Activated CD4-positive, CD25-positive, alpha-beta regulatory T cell treated with anti-CD3 and anti-CD28 coated beads, Interleukin-2, amount 50 U/mL, for 72 hours (primary cell): ENCODE data around the gene HECTD2.
"Not testable (repeated sequence)": the region's sequence is repeated elsewhere in the genome, so short reads cannot be mapped to it uniquely, and the experiment has no call there.

ENCODE experiments used
- DNase-seq: peaks from one replicate; pipeline ENCODE4 v3.0.0; 2021

Gene HECTD2

DNA sequence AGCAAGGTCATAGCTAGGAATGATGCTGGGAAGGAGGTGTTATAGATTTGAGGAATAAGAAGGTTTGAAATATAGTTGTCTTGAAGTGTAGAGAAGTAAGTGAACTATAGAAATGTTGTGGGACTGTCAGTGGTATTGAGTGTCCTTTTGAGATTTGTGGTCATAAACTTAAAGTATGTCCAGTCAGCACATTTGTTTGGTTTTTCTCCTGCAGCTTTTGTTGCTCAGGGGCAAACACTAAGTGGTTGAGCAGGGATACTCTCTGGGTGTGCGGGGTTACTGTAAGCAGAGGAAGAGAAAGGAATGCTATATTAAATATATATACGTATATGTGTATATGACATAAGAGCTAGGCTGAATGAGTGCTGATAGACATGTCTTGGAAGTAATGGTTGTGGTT, 67.1 kb downstream of the HECTD2 start:
- DNase-seq = no peak

DNA sequence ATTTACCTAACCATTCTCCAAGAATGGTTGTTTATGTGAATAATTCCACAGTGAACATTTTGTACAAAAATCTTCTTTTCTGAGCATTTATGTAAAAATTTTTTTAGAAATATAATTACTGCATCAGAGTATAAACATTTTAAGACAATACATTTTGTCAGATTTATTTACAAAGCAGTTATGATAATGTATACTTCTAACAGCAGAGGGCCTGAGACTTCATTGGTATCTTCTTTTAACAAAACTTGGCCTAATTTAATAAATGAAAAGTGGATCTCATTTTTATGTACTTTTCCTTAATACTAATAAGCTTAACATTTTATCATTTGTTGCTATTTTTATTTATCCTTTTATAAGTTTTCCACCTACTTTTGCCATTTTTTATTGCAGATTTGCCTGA, 69.4 kb downstream of the HECTD2 start:
- DNase-seq = no peak

DNA sequence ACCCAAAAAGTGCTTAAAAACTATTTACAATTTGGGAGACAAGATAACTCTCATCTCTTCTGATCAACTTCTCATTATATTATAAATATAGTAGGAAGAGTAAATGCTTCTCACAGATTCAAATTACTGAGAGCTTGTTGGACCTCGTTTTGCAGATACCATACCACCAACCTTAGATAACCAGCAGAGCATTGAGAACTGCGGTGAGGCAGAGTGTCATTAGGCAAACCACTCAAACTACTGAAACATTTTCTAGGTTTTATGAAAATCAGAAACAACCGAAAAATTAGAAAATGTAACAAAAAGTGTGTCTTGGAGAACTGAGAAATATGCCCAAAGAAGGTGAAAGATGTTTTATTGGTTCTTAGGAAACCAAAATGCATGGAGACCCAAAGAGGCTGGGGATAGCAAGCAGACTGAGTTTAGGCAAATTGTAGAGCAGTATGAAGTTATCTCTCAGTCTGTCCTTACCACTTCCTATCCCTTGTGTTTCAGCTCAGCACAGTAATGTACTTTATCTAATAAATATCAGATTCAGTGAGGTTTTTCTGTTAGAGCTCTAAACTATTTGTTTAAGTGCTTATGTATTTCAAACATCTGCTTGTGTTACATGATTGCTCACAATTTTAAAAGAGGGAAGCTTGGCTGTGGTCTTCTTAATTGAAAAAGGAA, 77.9 kb downstream of the HECTD2 start:
- no peak for DNase-seq

DNA sequence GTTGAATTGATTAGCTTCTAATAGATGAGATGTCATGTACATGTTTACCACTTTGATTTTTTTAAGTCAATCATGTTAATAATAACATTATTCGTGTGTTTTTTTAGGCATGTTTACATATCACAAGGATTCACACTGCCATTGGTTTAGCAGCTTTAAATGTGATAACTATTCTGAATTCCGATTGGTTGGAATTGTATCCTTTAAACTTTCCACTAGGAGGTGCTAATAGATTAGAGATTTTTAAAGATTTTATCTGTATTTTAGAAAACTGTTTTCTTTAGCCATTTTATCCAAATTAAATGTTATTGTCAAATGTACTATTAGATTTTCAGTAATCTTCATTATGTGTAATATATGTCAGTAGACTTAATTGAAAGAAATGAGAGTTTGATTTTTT, 83.2 kb downstream of the HECTD2 start:
- DNase-seq = no peak

DNA sequence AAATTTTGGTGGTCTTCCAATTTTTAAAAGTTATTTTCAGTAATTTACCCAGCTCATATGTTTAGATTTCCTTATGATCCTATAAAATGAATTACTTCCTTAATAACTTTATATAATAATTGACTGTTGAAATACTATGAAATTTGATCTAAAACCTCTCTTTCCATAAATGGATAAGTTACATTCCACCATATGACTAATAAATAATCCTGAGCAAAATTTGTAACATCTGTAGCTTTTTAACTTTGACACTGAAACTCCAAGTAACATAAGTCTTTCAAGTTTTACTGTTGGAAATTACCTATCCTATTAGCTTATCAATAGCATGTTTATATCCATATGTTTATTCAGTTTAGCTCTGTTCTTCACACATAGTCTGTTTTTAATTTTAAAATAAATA, 85.3 kb downstream of the HECTD2 start:
- no peak for DNase-seq

DNA sequence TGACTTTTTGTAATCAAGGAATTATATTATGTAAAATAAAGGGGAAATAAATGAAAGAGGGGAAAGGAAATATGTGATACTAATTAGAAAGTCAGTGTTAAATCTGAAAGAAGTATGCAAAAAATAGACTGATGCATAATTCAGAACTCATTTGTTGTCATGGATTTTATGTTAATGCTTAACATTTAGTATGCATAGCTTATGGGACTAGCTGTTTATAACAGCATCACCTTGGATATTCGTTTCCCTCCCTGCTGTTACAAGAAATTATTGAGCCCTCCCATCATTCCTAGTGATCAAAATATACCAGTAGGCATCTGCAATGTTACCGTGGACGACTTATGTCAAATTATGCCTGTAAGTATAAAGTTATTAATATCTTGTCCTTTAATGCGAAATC, 85.9 kb downstream of the HECTD2 start:
- DNase-seq = no peak

DNA sequence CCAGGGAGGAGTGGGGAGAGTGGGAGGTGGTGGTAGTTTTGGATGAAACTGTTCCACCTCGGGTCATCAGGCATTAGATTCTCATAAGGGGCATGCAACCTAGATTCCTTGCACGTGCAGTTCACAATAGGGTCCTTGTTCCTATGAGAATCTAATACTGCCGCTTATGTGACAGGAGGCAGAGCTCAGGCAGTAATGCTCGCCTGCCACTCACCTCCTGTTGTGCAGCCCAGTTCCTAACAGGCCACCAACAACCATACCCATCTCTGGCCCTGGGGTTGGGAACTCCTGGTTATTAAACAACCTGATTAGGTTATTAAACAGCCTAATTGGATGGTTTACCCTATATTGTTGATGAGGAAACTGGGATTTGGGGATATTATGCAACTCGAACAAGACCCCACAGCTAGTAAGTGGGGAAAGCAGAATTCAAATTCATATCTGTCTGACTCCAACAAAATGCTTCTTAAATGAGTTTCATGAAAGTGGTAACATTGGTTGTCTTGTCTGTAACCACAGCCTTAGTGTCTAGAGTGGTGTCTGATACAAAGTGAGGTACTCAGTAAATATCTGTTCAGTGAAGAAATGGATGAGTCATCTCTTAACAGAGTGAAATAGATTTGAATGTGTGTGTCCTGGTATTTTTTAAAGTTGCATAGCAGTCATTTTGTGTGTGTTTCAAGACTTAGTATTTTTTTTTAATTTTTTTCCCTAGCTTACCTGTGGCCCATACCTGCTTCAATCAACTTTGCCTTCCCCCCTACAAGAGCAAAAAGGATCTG, 101.6 kb downstream of the HECTD2 start:
- no peak for DNase-seq

DNA sequence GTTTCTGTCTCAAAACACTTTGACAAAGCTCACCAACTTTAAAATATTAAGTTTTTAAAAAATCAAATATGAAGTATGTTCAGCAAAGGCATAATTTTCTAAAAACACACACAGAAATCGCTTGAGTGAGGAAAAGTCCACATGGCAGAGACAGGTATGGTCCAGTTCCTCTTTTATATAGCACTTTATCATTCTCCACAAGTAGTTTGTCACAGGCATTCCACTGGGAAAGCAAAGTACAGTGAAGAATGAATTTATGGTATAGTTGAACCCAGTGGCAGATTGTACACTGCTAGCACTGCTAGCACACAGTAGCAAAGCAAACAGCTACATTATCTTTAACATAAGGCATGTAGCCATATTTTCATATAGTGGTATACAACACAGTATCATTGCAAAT, 102.3 kb downstream of the HECTD2 start:
- DNase-seq = no peak

DNA sequence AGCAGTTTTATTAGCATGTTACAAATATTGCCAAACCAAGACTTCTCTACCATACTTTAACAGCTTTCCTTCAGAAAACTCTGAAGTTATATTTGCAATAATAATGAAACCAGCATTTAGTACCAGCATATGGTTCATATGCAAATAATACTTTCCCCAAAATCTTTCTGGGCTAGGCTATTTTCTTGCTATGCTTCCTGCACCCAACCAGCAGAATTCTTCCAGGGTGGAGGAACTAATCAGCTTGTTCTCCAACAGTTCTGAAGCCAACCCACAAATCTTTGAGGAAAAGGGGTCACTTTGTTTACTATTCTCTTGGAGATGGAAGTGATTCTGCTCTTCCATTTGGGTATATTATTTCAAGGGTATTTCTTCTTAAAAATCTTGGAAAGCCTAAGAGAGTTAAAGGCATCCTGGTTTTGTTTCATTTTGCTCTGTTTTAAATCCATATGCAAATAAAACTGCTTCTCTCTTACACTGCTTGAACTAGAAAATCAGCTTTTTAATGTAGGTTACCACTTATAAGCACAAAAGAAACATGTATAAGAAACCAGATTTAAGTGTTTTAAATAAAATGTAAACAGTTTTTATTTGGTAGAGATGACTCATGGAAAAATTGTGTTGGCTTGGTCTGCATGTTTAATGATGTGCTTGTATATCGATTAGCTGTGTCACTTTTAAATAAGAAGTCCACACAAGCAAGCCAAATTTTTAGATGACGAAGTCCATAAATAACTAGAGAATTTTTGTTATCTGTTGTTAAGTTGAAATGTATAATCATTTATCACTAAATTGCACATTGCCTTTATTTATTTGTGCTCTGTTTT, 103.7 kb downstream of the HECTD2 start:
- no peak for DNase-seq

DNA sequence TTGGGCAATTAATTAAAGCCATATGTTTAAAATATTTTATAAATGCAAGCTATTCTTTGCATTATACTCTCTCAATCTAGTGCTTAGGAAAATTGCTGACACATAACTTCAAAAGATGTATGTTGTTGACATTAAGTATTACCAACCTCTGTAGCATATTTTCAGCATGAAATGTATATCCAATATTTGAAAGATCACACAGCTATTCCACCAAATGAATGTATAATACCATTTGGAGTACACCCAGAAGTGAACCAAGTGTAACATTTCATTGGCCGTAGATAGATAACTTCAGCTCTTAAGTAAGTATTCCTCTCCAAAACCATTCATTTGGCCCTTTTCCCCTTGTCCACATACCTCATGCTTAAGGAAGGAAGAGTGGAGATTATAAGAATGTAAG, 104.6 kb downstream of the HECTD2 start:
- DNase-seq = no peak

DNA sequence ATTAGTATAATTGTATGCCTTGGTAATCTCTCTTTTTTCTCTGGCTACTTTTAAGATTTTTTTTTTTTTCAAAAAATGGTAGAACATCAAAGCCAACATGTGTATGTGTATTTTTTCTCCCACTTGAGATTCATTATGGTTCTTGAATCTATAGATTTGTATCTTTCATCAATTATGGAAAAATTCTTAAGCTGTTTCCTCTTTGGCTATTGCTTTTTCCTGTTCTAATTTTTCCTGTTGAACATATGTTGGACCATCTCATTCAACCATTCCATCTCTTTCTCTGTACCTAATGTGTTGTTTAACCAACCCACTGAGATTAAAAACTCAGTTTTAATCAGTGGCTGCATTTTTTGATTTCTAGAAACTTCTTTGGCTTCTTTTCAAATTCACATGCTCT, 107.2 kb downstream of the HECTD2 start:
- no peak for DNase-seq

DNA sequence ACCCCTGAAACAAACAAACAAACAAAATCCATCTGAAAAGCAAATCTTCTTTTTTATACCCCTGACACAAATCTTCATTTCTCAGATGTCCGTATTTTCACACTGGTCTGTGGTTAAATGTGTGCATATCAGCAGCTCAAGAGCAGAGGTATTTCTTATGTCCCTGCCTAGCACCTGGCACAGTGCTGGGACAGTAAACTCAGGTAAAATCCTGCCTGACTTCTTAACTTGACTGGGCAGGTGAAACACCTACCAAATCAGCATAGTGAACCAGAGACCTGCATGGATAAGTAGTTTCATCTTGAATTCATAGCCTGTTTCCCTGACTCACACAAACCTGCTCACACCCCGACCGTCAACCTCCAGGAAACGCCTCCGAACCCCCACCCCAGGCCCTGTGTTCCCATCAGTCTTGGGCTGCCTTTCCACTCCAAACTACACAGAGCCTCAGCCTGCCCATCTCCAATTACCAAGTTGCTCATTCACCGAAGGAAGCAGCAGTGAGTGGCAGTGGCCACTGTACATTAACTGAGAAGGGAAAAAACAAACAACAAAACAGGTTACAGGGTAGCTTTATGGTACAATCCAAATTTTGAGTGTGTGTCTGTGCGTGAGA, 109.9 kb downstream of the HECTD2 start:
- no peak for DNase-seq

DNA sequence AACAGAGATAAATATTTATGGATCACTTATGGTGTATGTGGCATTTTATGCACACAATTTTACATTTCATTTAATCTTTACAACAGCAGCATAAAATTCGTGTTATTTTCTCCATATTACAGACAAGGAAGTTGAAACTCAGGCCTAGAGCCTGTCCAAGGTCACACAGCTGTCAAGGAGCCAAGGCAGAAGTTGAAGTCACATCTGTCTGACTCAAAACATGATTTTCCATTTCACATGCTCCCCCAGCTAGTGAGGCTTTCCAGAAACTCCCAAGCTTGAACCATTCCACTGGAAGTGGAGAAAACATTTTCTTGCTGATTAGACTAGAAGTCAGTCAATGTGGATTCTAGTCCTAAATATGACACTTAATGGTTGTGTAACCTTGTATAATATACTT, 110.5 kb downstream of the HECTD2 start:
- DNase-seq = no peak

DNA sequence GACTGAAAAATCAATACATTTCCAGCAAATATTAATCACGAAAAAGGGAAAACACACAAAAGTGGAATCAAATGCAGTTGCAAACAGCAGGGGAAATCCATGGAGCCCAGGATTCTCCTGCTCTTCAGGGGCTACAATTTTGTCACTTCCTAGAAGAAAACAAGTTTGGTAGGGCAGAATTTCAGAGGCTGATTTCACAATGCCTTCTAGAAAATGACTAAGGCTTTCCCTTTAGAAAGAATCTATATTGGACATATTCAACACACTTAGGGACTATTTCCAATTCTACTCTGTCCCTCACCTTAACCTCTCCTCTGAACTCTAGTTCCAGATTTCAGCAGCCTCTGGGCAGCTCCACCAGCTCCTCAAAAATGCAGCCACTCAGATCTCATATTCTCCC, 111.3 kb downstream of the HECTD2 start:
- DNase-seq = no peak

DNA sequence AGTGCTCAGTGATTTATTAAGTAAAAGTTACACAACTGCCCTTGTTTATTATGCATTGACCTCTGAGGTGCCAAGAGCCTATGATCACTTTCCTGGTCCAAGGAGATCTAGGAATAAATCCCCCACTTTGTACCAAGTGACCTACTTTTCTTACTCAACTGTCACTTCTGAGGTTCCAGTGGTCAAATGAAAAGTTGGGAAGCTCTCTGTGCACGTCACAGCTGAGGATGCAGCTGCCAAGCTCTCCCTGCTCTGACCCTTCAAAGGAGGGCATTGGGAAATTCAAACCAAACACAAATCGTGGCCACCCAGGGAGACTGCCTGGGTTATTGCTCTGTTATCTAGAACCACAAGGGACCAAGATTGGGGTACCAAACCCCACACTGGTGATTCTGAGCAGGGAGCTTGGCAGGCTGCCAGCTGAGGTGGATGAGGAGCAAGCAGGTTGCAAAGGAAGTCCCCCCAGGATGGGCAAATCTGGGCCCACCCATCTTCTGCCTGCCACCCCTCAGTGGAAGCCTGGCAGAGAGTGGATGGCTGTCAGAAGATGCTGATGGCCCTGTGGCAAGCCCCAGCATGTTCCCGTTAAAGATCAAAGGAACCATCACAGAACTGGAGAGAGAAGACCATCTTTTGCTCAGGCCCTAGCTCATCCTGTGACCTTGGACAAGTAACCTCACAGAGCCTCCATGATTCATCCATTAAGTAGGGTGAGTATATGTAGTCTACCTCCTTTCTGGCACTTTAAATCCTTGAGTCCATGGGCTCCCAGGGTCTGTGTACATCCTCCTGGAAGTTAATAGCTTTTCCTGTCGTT, 116.0 kb downstream of the HECTD2 start:
- DNase-seq = no peak

DNA sequence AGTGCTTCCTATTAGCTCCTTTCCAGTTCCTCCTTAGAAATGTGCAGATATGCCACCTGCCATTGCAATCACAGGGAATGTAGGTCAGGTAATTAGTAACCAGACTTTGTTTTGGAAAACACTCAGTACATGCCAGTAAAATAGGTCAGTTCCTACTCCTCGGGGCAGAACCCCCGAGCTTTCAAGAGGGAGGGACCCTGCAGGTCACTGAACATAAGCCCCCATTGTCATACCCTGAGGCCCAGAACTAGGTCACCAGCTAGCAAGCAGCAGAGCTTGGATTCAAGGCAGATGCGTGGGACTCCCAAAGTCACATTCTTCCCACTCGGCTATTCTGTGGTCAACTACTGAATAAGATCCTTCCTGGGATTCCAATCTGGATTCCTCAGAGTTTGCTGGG, 117.9 kb downstream of the HECTD2 start:
- no peak for DNase-seq

DNA sequence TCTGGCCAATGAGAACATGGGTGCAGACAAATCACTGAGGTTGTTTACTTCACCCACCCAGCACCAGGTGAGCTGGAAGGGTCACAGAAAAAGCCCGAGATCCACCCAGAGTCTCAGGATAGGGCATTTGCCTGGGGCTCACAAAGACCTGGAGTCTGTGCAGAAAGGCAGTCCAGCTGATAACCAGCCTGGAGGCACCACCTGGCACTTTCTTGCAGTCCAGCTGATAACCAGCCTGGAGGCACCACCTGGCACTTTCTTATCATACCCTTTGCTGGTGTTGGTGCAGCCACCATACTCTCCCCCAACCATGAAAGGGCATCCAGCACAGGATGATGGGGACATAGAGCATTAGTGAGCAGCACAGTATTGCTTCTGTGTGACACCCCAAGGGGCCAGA, 118.6 kb downstream of the HECTD2 start:
- no peak for DNase-seq

DNA sequence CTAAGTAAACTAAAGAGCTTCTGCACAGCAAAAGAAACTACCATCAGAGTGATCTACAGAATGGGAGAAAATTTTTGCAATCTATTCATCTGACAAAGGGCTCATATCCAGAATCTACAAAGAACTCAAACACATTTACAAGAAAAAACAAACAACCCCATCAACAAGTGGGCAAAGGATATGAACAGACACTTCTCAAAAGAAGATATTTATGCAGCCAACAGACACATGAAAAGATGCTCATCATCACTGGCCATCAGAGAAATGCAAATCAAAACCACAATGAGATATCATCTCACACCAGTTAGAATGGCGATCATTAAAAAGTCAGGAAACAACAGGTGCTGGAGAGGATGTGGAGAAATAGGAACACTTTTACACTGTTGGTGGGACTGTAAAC, 124.6 kb downstream of the HECTD2 start:
- not testable (repeated sequence) for DNase-seq

DNA sequence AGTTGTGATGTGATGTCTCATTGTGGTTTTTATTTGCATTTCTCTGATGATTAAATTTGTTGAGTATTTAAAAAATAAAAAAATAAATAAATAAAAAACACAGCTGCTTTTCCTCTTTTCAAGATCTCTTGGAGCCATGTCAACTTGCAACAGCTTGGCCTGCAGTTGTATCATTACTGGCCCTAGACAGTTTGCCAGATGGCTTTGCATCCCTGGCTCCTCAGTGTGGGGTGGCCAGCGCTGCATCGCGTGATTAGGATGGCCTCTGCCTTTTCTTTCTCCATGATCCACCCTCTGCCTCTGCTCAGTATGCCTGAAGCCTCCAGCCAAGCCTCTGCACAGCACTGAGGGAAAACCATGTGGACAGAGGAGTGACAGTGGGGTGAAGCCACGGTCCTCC, 126.0 kb downstream of the HECTD2 start:
- no peak for DNase-seq

DNA sequence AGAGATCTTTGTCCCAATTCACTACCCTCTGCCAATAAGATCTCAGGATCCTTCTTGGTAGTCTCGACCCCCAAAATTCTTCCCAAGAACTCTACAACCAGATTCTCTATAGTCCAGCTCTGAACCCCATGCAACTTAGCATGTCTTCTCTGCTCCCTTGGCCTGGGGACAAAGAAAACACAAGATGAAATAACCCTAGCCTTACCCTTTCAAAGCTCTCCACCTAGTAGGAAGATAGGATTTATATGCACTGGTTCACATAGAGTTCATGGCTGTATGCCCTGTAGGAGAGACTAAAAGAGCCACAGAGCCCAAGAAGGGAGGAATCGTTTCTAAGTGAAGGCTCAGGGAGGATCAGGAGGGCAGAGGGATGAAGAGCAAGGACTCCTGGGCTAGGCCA, 126.6 kb downstream of the HECTD2 start:
- DNase-seq = no peak

DNA sequence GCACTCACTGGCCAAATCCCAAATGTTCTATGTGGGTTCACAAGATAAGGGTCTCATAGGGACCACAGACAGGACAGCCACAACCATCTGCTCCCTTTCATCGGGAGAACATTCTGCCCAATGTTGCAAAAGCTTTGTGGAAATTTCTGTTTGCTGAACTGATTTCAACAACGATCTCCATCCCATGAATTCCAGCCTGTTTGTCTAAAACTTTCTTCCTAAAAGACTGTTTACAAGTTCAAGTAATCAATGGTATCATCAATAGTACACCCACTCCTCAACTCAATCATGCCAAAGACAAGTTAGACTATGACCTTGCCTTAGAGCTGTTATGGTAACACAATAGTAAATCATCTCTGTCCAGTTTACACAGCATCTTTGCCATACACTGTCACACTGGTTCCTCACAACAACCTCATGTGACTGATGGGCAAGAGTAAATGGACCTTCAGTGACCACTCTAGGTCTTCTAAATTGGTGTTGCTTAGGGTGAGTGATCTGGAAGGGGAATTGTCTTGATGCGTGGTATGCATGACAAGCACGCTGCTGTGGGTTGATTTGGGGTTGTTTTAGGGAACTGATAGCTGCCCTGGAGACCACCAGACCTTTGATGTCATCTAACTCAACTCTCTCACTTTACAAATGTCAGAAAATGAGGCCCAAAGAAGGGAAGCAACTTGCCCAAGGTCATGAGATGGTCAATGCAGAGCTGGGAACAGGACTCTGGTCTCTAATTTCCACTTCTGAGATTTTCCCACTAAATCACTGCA, 127.7 kb downstream of the HECTD2 start:
- no peak for DNase-seq

DNA sequence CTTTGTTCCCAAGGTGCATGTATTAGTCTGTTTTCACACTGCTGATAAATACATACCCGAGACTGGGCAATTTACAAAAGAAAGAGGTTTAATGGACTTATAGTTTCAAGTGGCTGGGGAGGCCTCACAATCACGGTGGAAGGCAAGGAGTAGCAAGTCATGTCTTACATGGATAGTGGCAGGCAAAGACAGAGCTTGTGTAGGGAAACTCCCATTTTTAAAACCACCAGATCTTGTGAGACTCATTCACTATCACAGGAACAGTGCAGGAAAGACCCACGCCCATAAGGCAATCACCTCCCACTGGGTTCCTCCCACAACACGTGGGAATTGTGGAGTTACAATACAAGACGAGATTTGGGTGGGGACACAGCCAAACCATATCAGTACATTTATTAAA, 129.8 kb downstream of the HECTD2 start:
- DNase-seq = no peak
